MCF 10A (cell line): ENCODE results near the gene QPRT. TPM values are rescaled to one million over a fixed set of nuclear protein-coding genes. Genes with fewer than 3 reads are reported as not detected.

ENCODE experiments used
- BruUV-seq: library from RNA; stranded (reverse); fragments of 400-500 nt; replicated peaks from 2 replicates; lab custom pipeline; 2021; lab: Mats Ljungman, UMichigan
- CTCF ChIA-PET: fragments of 300-600 bp; sonication (Branson Sonifier 250); formaldehyde crosslinking; extraction: SDS; loops from one replicate; lab custom pipeline; 2021; ENCODE audit warnings: antibody characterized with exemption, inconsistent platforms; lab: Yijun Ruan, JAX
- POLR2A ChIA-PET: fragments of 300-600, 350-650 bp; sonication (Branson Sonifier 250); formaldehyde crosslinking; extraction: SDS; loops from one replicate; lab custom pipeline; 2020; ENCODE audit warnings: antibody characterized with exemption, inconsistent platforms; lab: Yijun Ruan, JAX
- DNase-seq: peaks from one replicate; pipeline ENCODE4 v3.0.0-alpha.2; 2018; ENCODE audit not compliant: unreplicated experiment
- H3K27ac Mint-ChIP-seq: one replicate; pipeline ENCODE4 v1.8.0; 2022; ENCODE audit warnings: mild to moderate bottlenecking, low read depth, mixed read lengths; ENCODE audit not compliant: unreplicated experiment
- H3K27me3 Mint-ChIP-seq: one replicate; pipeline ENCODE4 v1.8.0; 2022; ENCODE audit warnings: mixed read lengths; ENCODE audit not compliant: insufficient read depth, unreplicated experiment
- H3K36me3 Mint-ChIP-seq: one replicate; pipeline ENCODE4 v1.8.0; 2022; ENCODE audit warnings: mild to moderate bottlenecking, moderate library complexity, mixed read lengths; ENCODE audit not compliant: insufficient read depth, unreplicated experiment
- H3K4me1 Mint-ChIP-seq: one replicate; pipeline ENCODE4 v1.8.0; 2022; ENCODE audit warnings: mixed read lengths; ENCODE audit not compliant: insufficient read depth, unreplicated experiment
- H3K4me3 Mint-ChIP-seq: one replicate; pipeline ENCODE4 v1.8.0; 2022; ENCODE audit warnings: mild to moderate bottlenecking, moderate library complexity, mixed read lengths; ENCODE audit not compliant: unreplicated experiment
- H3K9me3 Mint-ChIP-seq: one replicate; pipeline ENCODE4 v1.8.0; 2022; ENCODE audit warnings: mixed read lengths; ENCODE audit not compliant: unreplicated experiment
- CTCF ChIP-seq: fragments of 200-600 bp; IDR thresholded peaks from one replicate; pipeline ENCODE4 v1.8.0; 2022; ENCODE audit warnings: antibody characterized with exemption, mild to moderate bottlenecking; ENCODE audit not compliant: unreplicated experiment
- intact Hi-C: fragments of 100-400 bp; cut with micrococcal nuclease; formaldehyde crosslinking; loops from 2 replicates; pipeline ENCODE4 v1.14.1; 2022
- total RNA-seq: library from RNA; stranded (reverse); gene quantifications from 2 replicates; pipeline ENCODE4 v1.2.3, GENCODE V29; 2022

QPRT gene
- total RNA-seq, 1 experiment from 2014 or later = not detected

DNA sequence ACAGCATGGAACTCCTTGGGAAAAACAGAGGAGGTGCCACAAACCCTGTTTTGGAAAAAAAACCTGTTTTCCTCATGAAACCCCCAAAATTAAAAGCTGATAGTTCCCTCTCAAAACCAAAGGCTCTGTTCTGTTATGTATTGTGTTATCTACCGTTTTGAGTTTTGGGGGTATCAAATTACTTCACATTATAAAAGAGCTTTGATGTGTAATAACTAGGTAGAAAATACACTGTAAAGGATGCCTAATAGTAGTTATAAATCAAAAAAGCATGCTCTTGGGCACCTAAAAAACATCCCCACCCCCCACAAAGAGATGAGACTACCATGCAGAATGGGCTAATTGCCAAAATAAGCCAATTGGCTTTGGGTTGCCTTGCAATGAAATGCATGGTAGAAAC lies 36.0 kb downstream of the QPRT start:
- no peak overlapping the region for H3K27ac Mint-ChIP-seq
- H3K4me1 Mint-ChIP-seq = peaks cover 5% of the 10 kb centered on the region
- peaks cover 11% of the 10 kb centered on the region for H3K27me3 Mint-ChIP-seq
- intact Hi-C loops = no loop called here
- H3K9me3 Mint-ChIP-seq = no peaks in the 10 kb centered on the region
- POLR2A ChIA-PET = interaction anchor here (0.6 kb wide), 1 partner anchor 23 kb away, joined by 3 read pairs; no protein-coding TSS in a partner anchor
- no peak for DNase-seq
- CTCF ChIA-PET = interaction anchor here (0.6 to 1.1 kb wide), 2 partner anchors 14 to 15 kb away, joined by 3 read pairs; no protein-coding TSS in a partner anchor
- TF ChIP-seq CTCF = no peak
- no TSS peak for BruUV-seq
- H3K4me3 Mint-ChIP-seq = no peak overlapping the region
- H3K36me3 Mint-ChIP-seq = no peaks in the 10 kb centered on the region

DNA sequence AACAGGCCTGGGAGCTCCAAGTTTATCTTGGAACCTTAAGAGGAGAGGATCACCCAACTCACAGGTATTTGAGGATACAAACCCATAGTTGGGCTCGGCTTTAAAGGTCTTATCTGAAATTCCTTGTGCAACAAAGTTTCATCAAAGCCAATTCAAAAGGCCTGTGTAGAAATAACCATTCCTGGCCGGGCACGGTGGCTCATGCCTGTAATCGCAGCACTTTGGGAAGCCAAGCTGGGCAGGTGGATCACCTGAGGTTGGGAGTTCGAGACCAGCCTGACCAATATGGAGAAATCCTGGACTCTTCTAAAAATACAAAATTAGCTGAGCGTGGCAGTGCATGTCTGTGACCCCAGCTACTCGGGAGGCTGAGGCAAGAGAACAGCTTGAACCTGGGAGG lies 38.1 kb downstream of the QPRT start:
- H3K4me1 Mint-ChIP-seq = peaks cover 6% of the 10 kb centered on the region
- H3K27me3 Mint-ChIP-seq = peaks cover 11% of the 10 kb centered on the region
- no peak for DNase-seq
- ChIA-PET CTCF (interaction anchor here (0.8 to 2.6 kb wide), 4 partner anchors 13 to 306 kb away, joined by 3 to 19 read pairs (median 4); partner anchors contain the start of gene C16orf92), POLR2A (interaction anchor here (1.1 kb wide), 1 partner anchor 728 kb away, joined by 3 read pairs; no protein-coding TSS in a partner anchor)
- no TSS peak for BruUV-seq
- intact Hi-C loops = no loop called here
- no peak overlapping the region for H3K4me3 Mint-ChIP-seq
- H3K36me3 Mint-ChIP-seq = no peaks in the 10 kb centered on the region
- no peak overlapping the region for H3K27ac Mint-ChIP-seq
- TF ChIP-seq CTCF = no peak
- no peaks in the 10 kb centered on the region for H3K9me3 Mint-ChIP-seq

DNA sequence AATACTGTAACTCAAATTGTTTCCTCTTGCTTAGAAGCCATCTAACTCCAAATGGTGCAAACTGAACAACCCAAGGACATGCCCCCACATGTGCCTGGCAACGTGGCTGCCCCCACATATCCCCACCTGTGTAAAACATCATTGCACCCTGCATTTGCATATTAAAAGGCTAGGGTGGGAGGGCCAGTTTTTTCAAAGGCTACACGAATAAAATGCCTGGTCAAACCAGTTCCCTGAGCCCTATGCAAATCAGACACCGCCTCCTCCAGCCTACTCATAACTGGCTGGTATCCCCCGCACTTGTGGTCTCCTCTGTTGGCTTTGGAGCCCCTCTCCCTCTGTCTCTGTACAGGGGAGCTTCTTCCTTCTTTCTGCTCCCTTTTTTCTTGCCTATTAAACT lies 40.1 kb downstream of the QPRT start:
- H3K36me3 Mint-ChIP-seq = no peaks in the 10 kb centered on the region
- no peaks in the 10 kb centered on the region for H3K9me3 Mint-ChIP-seq
- H3K27me3 Mint-ChIP-seq = peaks cover 11% of the 10 kb centered on the region
- BruUV-seq = no TSS peak
- H3K27ac Mint-ChIP-seq = no peak overlapping the region
- POLR2A ChIA-PET = no interaction called here
- no peak overlapping the region for H3K4me3 Mint-ChIP-seq
- CTCF ChIA-PET = interaction anchor here (0.6 to 1.6 kb wide), 4 partner anchors 11 to 696 kb away, joined by 3 to 7 read pairs (median 5); no protein-coding TSS in a partner anchor
- DNase-seq = no peak
- H3K4me1 Mint-ChIP-seq = peaks cover 6% of the 10 kb centered on the region
- intact Hi-C loops = no loop called here
- no peak for TF ChIP-seq CTCF

DNA sequence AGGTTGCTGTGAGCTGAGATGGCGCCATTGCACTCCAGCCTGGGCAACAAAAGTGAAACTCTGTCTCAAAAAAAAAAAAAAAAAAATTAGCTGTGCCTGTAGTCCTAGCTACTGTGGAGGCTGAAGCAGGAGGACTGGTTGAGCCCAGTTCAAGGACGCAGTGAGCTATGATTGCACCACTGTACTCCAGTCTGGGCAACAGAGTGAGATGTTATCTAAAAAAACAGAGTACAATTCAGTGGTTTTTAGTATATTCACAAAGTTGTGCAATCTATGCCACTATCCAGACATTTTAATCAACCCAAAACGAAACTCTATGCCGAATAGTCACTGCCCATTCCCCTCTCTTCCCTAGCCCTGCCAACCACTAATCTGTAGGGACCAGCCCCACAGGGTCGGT lies 41.7 kb downstream of the QPRT start:
- DNase-seq = no peak
- TF ChIP-seq CTCF = no peak
- intact Hi-C loops = no loop called here
- Mint-ChIP-seq H3K9me3 (no peaks in the 10 kb centered on the region), H3K4me3 (no peak overlapping the region), H3K4me1 (peaks cover 6% of the 10 kb centered on the region), H3K27ac (peak overlapping the region; percentile 16), H3K36me3 (no peaks in the 10 kb centered on the region), H3K27me3 (peaks cover 11% of the 10 kb centered on the region)
- no TSS peak for BruUV-seq
- ChIA-PET CTCF (interaction anchor here (0.6 to 2.6 kb wide), 5 partner anchors 14 to 142 kb away, joined by 3 to 22 read pairs (median 3); partner anchors contain the start of gene CDIPT), POLR2A (no interaction called here)
